ENCODE results near the gene RAB38.

RAB38 gene

DNA sequence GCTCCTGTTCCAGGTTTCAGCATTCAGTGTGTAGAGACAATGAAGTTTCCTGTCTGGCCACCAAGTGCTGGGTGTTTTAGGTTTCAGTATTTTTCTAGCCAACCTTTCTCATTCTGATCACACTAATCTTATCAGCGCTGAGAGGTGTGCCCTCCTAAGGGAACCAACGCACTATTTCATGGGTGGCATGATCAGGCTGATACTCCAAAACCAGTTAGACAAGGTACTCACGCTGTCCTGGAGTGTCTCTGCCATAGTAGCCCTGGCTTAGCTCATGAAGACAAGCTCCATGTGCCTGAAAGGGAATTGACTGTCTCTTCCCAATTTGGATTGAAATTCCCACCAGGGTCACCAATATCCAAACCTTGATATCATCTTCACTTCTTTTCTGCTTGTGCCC lies 8.0 kb upstream of the RAB38 start:
- TF ChIP-seq, protein P1, sequence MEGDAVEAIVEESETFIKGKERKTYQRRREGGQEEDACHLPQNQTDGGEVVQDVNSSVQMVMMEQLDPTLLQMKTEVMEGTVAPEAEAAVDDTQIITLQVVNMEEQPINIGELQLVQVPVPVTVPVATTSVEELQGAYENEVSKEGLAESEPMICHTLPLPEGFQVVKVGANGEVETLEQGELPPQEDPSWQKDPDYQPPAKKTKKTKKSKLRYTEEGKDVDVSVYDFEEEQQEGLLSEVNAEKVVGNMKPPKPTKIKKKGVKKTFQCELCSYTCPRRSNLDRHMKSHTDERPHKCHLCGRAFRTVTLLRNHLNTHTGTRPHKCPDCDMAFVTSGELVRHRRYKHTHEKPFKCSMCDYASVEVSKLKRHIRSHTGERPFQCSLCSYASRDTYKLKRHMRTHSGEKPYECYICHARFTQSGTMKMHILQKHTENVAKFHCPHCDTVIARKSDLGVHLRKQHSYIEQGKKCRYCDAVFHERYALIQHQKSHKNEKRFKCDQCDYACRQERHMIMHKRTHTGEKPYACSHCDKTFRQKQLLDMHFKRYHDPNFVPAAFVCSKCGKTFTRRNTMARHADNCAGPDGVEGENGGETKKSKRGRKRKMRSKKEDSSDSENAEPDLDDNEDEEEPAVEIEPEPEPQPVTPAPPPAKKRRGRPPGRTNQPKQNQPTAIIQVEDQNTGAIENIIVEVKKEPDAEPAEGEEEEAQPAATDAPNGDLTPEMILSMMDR (IDR thresholded peaks at IDR 0.05; ENCODE audit: low read length, missing control alignments): no peak
- DNase-seq (ENCODE audit: low read depth): no peak
- H3K4me3 ChIP-seq (replicated peaks; ENCODE audit: low read depth, low read length): no peak overlapping the region

DNA sequence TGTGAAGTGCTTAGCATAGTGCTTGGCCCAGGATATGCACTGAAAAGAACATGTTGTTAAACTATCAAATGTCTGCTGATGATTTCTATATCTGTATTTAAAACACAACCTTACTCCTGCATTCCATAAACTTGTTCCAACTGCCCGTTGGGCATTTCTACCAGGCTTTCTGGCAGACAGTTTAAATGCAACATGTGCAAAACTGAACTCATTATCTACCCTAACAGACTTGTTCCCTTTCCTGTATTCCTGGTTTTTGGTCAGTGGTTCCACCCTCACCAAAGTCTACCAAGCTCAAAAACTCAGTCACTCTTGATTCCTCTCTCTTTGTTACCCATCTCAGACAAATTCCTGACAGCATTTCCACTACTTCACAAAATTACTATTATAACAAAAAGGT lies 6.5 kb upstream of the RAB38 start:
- TF ChIP-seq, protein P1 (IDR thresholded peaks at IDR 0.05; ENCODE audit: low read length, missing control alignments): no peak
- DNase-seq (ENCODE audit: low read depth): no peak
- no peak overlapping the region for H3K4me3 ChIP-seq (replicated peaks; ENCODE audit: low read depth, low read length)

- H3K4me3 ChIP-seq (replicated peaks; ENCODE audit: low read depth, low read length): no peak overlapping the region
- DNase-seq (ENCODE audit: low read depth): peak; percentile 25
- TF ChIP-seq, protein P1 (IDR thresholded peaks at IDR 0.05; ENCODE audit: low read length, missing control alignments): no peak
Measured at GRCh38 chr11:88179971-88180629, 4.9 kb upstream of the RAB38 start.

DNA sequence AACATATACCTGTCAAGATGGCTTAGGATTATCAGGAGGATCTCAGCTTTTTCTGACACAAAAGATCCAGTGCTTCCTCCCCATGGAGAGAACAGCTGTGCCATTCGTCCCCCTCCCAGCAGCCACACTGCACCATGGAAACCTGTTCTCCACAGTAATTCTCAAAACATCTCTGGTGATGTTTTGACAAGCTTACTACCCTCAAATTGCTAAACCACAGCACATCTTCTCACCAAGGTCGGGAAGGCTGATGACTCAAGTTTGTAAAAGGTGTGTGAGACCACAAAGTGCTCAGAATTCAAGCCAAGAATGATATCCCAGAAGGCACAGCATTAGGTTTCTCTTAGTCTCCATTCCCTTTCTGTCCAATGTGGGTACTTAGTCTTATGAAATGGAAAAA lies 3.9 kb upstream of the RAB38 start:
- no peak overlapping the region for H3K4me3 ChIP-seq (replicated peaks; ENCODE audit: low read depth, low read length)
- DNase-seq (ENCODE audit: low read depth): no peak
- TF ChIP-seq, protein P1 (IDR thresholded peaks at IDR 0.05; ENCODE audit: low read length, missing control alignments): no peak

GRCh38 chr11:88178191-88178590 lies 2.9 kb upstream of the RAB38 start:
- TF ChIP-seq, protein P1 (IDR thresholded peaks at IDR 0.05; ENCODE audit: low read length, missing control alignments): no peak
- DNase-seq (ENCODE audit: low read depth): peak; percentile 33
- H3K4me3 ChIP-seq (replicated peaks; ENCODE audit: low read depth, low read length): no peak overlapping the region

DNA sequence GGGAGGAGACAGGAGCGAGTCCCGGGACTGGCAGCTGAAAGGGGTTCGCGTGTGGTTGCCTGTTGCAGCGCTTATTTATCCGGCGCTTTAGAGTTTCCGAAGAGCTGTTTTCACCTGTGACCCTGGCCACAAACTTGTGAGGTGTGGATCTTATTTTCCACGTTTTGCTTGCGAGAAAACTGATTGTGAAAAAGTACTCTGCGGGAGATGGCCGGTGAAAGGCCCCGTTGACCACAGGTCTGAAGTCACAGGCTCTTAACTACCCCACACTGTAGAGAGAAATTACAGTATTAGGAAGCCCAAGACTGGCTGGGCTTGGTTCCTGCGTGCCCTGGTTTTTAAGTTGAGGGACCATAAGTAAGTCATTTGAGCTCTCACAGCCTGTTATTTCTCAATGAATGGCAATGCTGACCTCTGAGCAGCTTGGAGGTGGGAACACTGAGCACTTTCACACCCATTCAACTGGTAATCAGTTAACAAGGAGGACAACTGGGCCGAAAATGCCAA lies 379 bp upstream of the RAB38 start:
- TF ChIP-seq, protein P1 (IDR thresholded peaks at IDR 0.05; ENCODE audit: low read length, missing control alignments): no peak
- DNase-seq (ENCODE audit: low read depth): no peak
- H3K4me3 ChIP-seq (replicated peaks; ENCODE audit: low read depth, low read length): peak overlapping the region; percentile 57

DNA sequence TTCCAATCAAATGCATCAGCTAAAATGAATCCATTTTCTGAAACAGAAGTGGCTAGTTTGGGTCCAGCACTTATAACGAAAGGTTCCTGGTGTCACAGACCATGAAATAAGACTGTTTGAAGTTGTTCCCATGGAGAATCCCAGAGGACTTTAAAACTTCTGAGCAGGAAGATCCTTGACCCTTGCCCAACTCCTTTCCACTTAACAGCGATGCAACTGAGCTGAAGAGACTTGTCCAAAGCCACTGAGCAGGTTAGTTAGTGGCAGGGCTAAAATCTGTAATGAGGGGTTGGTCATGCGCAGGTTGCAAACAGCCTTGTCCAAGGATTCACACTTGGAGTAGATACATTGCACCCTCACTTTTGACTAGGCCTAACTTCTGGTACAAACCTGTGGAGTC lies 1.3 kb downstream of the RAB38 start:
- DNase-seq (ENCODE audit: low read depth): no peak
- TF ChIP-seq, protein P1 (IDR thresholded peaks at IDR 0.05; ENCODE audit: low read length, missing control alignments): no peak
- no peak overlapping the region for H3K4me3 ChIP-seq (replicated peaks; ENCODE audit: low read depth, low read length)
